GM18867 (cell line): ENCODE measurements around the gene FARP1.

Experiments
- ATAC-seq: cut with Tn5 transposase; IDR thresholded peaks from one replicate; pipeline ENCODE4 v1.9.1; 2021; ENCODE audit warnings: mild to moderate bottlenecking, moderate library complexity; ENCODE audit not compliant: unreplicated experiment

Gene FARP1

GRCh38 chr13:98456413-98456845 lies 313.5 kb downstream of the FARP1 start:
- ATAC-seq = no peak

- no peak for ATAC-seq
These were observed 314.2 kb downstream of the FARP1 start for GRCh38 chr13:98457053-98457452.

GRCh38 chr13:98458431-98458830 lies 315.5 kb downstream of the FARP1 start:
- ATAC-seq = no peak

GRCh38 chr13:98459171-98459681 lies 316.3 kb downstream of the FARP1 start:
- no peak for ATAC-seq

- ATAC-seq = no peak
These were observed 317.0 kb downstream of the FARP1 start for GRCh38 chr13:98459721-98460370.

GRCh38 chr13:98460516-98460915 lies 317.6 kb downstream of the FARP1 start:
- ATAC-seq = no peak

- no peak for ATAC-seq
These were observed 318.8 kb downstream of the FARP1 start for GRCh38 chr13:98461486-98462240.

- ATAC-seq = no peak
These were observed 319.5 kb downstream of the FARP1 start for GRCh38 chr13:98462241-98462882.

- ATAC-seq = no peak
These were observed 320.1 kb downstream of the FARP1 start for GRCh38 chr13:98462946-98463345.

GRCh38 chr13:98466634-98467236 lies 323.8 kb downstream of the FARP1 start:
- no peak for ATAC-seq

- ATAC-seq = no peak
These were observed 324.5 kb downstream of the FARP1 start for GRCh38 chr13:98467263-98467985.

GRCh38 chr13:98468361-98468760 lies 325.5 kb downstream of the FARP1 start:
- no peak for ATAC-seq

- no peak for ATAC-seq
These were observed 326.0 kb downstream of the FARP1 start for GRCh38 chr13:98468929-98469328.

- no peak for ATAC-seq
These were observed 328.0 kb downstream of the FARP1 start for GRCh38 chr13:98470920-98471319.

- no peak for ATAC-seq
These were observed 329.0 kb downstream of the FARP1 start for GRCh38 chr13:98471934-98472333.

- ATAC-seq = no peak
These were observed 330.4 kb downstream of the FARP1 start for GRCh38 chr13:98473135-98473787.

GRCh38 chr13:98473788-98474144 lies 330.9 kb downstream of the FARP1 start:
- ATAC-seq = no peak

- no peak for ATAC-seq
These were observed 331.4 kb downstream of the FARP1 start for GRCh38 chr13:98474292-98474691.

- ATAC-seq = no peak
These were observed 331.9 kb downstream of the FARP1 start for GRCh38 chr13:98474761-98475160.

GRCh38 chr13:98475522-98475921 lies 332.6 kb downstream of the FARP1 start:
- ATAC-seq = no peak
